Fibroblast of villous mesenchyme (primary cell): Measurements from ENCODE around the gene S100A4. TPM values are rescaled to one million over a fixed set of nuclear protein-coding genes. Genes with fewer than 3 reads are reported as not detected.

Source experiments
- DNase-seq: peaks from one replicate; pipeline ENCODE4 v3.0.0-alpha.2; 2010; ENCODE audit warnings: low read depth
- H3K4me3 ChIP-seq: 2 replicates; pipeline ENCODE4 v1.5.1; 2011; ENCODE audit warnings: low read depth, mild to moderate bottlenecking, low read length
- CTCF ChIP-seq: IDR thresholded peaks from 2 replicates; pipeline ENCODE4 v1.5.1; 2012; ENCODE audit warnings: low read depth, mild to moderate bottlenecking, low read length; ENCODE audit not compliant: insufficient read depth
- total RNA-seq: library from RNA; depleted of rRNA; stranded (reverse); fragments of >200 nt; gene quantifications from 2 replicates; pipeline ENCODE4 v1.2.3, GENCODE V29; 2012

The S100A4 gene
- total RNA-seq, 1 donor = 507 TPM

GRCh38 chr1:153506386-153506785 lies 39.2 kb downstream of the S100A4 start:
- no peak for DNase-seq
- TF ChIP-seq CTCF = no peak
- no peak overlapping the region for H3K4me3 ChIP-seq

GRCh38 chr1:153505576-153505975 lies 40.0 kb downstream of the S100A4 start:
- no peak for DNase-seq
- TF ChIP-seq CTCF = no peak
- no peak overlapping the region for H3K4me3 ChIP-seq

- no peak for DNase-seq
- TF ChIP-seq CTCF = no peak
- no peak overlapping the region for H3K4me3 ChIP-seq
These were observed 41.8 kb downstream of the S100A4 start for GRCh38 chr1:153503766-153504165.

GRCh38 chr1:153498746-153499145 lies 46.9 kb downstream of the S100A4 start:
- DNase-seq = no peak
- no peak for TF ChIP-seq CTCF
- no peak overlapping the region for H3K4me3 ChIP-seq

GRCh38 chr1:153495536-153495935 lies 50.1 kb downstream of the S100A4 start:
- H3K4me3 ChIP-seq = no peak overlapping the region
- TF ChIP-seq CTCF = no peak
- DNase-seq = no peak

- DNase-seq = peak; percentile 65
- peak; percentile 86 for TF ChIP-seq CTCF
- H3K4me3 ChIP-seq = no peak overlapping the region
These were observed 50.5 kb downstream of the S100A4 start for GRCh38 chr1:153494976-153495535.

Other genes starting within 250 kb of the S100A4 start
- gene PGLYRP3, start 232.9 kb downstream of the S100A4 start, total RNA-seq = not detected in 2 replicates
- gene PGLYRP4, start 197.0 kb downstream of the S100A4 start, total RNA-seq = not detected in 2 replicates
- gene S100A9, start 188.0 kb downstream of the S100A4 start, total RNA-seq = not detected in 2 replicates
- gene S100A12, start 170.2 kb downstream of the S100A4 start, total RNA-seq = not detected in 2 replicates
- not detected in 2 replicates for gene S100A8, start 154.7 kb downstream of the S100A4 start, total RNA-seq
- not detected in 2 replicates for gene S100A7A, start 129.3 kb downstream of the S100A4 start, total RNA-seq
- not detected in 2 replicates for gene S100A7, start 85.2 kb downstream of the S100A4 start, total RNA-seq
- 1,018 and 1,040 TPM in 2 replicates for gene S100A6, start 9.8 kb downstream of the S100A4 start, total RNA-seq
- 0.32 TPM in 1 of 2 replicates, not detected in the other for gene S100A5, start 4.9 kb downstream of the S100A4 start, total RNA-seq
- gene S100A3, start 3.5 kb upstream of the S100A4 start, total RNA-seq = 18.0 and 20.3 TPM in 2 replicates
- gene S100A2, start 20.0 kb upstream of the S100A4 start, total RNA-seq = 0.97 and 2.2 TPM in 2 replicates
- 159 and 206 TPM in 2 replicates for gene S100A16, start 67.3 kb upstream of the S100A4 start, total RNA-seq
- gene S100A14, start 70.5 kb upstream of the S100A4 start, total RNA-seq = not detected in 2 replicates
- gene S100A13, start 81.7 kb upstream of the S100A4 start, total RNA-seq = 160 and 178 TPM in 2 replicates
- gene S100A1, start 82.6 kb upstream of the S100A4 start, total RNA-seq = not detected in 2 replicates
- gene CHTOP, start 88.3 kb upstream of the S100A4 start, total RNA-seq = 41.9 and 47.9 TPM in 2 replicates
- gene SNAPIN, start 112.9 kb upstream of the S100A4 start, total RNA-seq = 55.7 and 66.1 TPM in 2 replicates
- gene ILF2, start 125.2 kb upstream of the S100A4 start, total RNA-seq = 149 and 213 TPM in 2 replicates
- 1.6 and 3.9 TPM in 2 replicates for gene NPR1, start 132.9 kb upstream of the S100A4 start, total RNA-seq
- gene INTS3, start 182.2 kb upstream of the S100A4 start, total RNA-seq = 37.0 and 51.4 TPM in 2 replicates
- gene SLC27A3, start 229.6 kb upstream of the S100A4 start, total RNA-seq = 6.9 and 14.8 TPM in 2 replicates